Measurements from ENCODE around the gene SDF2.

The SDF2 gene, protein sequence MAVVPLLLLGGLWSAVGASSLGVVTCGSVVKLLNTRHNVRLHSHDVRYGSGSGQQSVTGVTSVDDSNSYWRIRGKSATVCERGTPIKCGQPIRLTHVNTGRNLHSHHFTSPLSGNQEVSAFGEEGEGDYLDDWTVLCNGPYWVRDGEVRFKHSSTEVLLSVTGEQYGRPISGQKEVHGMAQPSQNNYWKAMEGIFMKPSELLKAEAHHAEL

DNA sequence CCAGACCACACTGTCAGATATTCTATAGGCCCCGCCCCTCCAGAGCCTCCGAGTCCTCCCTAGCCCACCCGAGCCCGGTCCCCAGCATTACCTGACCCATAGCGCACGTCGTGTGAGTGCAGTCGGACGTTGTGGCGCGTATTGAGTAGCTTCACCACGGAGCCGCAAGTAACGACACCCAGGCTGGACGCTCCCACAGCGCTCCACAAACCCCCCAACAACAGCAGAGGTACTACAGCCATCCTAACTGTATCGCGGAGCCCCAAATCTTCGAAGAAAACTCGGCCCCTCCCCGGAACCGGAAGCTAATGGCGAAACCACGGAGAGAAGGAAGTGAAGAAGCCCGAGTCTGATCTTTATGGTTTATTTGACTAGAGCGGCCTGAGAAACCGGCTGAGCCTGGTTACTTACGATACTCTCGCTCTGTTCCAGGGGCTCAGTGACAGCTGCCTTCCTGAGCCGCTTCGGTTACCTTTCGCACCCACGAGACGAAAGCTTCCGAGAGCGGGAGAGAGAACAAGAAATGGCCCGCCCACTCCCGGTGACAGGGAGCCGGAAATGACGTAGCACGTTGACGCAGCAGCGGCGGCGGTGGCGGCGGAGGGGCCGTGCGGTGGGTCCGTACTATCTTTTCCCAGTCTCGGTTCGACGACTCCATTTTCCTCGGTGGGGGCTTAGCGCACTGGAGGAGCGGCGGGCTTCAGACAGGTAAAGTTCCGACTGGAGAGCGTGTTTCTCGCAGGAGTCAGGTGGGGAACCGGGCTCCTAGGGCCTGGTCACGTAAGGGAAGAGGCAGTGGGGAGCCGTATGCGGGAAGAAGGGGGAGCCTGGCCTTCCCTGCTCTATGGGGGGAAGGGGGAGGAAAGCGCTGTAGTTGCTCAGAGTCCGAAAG lies at the start of gene SDF2, which contains the start of gene SUPT6H:
TSS of gene SDF2 (minus strand) at position 272 of the 892 bp plus-strand sequence. CDS start at position 242, 30 bp downstream.
TSS of gene SUPT6H (plus strand) at position 571 of the 892 bp plus-strand sequence. CDS start 11,197 bp downstream, outside the sequence.
- DNase-seq = peak; percentile 70

- DNase-seq = peak; percentile 96
These were observed 49.4 kb upstream of the SDF2 start for GRCh38 chr17:28710861-28711722.

DNA sequence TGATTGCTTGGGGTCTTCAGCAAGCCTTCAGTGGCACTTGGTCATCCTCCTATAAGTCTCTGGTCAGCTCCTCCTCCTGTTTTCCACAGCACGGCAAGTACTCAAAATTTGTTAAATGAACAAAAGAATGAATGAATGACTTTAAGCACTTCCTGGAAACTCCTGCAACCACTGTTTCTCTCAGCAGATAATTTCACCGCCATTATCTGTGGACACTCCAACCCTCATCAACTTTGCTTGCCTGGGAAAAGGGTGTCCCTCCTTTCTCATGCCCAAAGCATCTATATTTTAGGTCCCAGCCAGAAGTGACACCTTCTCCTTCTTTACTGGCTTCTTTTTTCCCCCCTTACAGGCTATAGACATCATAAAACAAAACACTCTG lies 45.6 kb upstream of the SDF2 start:
- DNase-seq = no peak

GRCh38 chr17:28706471-28707338 lies 45.0 kb upstream of the SDF2 start:
- no peak for DNase-seq

DNA sequence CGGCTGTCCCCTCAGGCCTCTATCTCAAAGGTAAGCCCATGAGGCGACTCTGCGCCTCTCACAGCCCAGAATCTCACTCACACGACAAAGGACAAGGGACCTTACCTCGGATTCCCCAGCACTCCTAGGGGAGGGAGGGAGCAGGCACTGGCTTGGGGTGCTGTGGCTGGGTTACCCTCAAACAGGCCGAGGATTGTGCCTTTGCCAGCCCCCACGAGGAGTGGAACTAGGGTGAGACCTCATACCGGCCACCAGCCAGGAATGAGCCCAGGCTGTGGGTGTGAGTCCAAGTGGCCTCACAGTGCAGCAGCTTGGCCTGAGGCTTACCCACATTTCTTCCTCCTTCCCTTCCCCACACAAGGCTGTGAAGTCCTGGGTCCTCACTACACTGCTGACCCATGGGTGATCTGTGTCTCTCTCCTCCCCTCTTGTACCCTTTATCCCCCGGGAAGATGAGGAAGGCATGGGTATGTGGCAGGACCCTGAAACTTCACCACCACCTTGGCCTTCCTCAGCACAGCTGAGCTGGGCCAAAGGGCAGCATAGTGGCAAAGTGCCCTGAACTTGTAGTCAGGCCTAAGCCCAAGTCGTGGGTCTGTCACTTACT lies 44.1 kb upstream of the SDF2 start:
- no peak for DNase-seq

- no peak for DNase-seq
These were observed 43.5 kb upstream of the SDF2 start for GRCh38 chr17:28705074-28705659.

DNA sequence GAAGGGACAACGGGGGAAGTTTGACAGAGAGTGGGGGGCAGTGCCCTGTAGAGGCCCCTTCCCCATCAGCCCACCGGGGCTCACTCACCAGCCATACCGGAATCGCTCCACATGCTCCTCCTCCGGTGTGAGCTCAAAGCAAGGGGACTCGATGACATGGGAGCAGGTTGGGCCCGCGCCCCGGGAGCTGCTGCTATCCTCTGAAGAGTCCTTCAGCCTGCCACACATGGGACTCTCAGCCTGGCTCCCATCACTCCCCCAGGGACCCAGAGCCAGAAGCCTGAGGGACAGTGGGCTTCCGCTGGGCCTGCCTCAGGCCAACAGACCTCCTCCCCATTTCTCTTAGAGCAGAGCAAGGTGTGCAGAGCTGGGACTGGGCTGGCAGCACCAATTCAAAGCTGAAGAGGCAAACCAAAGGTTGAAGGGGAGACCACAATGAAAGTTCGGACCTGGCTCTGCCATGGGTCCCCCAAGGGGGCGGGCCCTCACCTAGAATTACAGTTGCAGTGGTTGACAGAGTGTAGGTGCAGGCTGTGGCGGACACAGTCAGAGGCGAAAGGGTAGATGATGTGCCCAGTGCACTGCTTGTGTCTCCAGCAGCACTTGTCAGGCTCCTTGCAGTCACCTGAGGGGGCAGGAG lies 42.6 kb upstream of the SDF2 start:
- no peak for DNase-seq

DNA sequence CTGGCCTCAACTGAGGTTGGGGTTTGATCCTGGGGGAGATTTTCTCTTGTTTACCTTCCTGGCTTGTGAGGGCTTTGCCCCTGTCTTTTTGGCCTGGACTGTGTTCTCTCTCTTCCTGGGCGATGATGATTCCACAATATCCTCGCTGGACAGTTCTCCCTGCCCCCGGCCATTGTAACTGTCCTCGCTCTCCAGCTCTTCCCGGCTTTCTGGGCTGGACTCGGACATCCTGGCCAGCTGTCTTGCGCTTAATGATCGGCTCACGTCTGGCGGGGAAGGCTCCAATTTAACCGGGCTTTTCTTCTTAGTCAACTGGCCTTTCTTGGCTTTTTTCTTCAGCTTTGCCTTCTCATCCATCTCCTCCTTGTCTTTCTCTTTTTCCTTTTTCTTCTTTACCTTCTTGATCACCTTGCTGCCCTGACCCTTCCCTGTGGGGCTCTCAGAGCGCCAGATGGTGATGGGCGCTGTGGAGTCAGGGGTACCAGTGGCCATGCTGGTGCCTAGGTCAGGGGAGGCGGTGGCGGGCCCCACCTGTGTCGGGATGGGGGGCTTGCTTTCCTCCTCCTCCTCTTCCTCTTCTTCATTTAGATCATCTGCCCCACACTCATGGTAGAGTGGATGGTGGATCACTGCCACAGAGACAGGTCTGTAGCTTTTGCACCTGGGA lies 42.0 kb upstream of the SDF2 start:
- no peak for DNase-seq

DNA sequence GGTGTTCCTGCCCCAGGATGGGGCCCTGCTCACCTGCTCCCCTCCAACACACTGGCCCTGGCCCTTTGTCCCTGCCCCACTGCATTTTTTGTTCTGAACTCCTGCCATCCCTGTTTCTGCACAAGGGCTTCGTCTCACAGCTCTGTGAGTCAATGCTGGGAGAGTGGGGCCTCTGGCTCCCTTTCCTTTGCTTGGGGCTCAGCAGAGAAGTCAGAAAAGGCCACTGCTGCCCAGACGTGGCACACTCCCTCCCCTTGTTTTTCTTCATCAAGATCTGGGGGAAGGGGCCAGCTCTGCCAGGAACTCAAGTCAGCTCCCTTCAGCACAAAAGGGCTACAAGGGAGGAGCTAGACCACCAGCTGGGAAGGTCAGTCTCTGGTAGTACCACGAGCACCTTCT lies 41.0 kb upstream of the SDF2 start:
- DNase-seq = no peak

DNA sequence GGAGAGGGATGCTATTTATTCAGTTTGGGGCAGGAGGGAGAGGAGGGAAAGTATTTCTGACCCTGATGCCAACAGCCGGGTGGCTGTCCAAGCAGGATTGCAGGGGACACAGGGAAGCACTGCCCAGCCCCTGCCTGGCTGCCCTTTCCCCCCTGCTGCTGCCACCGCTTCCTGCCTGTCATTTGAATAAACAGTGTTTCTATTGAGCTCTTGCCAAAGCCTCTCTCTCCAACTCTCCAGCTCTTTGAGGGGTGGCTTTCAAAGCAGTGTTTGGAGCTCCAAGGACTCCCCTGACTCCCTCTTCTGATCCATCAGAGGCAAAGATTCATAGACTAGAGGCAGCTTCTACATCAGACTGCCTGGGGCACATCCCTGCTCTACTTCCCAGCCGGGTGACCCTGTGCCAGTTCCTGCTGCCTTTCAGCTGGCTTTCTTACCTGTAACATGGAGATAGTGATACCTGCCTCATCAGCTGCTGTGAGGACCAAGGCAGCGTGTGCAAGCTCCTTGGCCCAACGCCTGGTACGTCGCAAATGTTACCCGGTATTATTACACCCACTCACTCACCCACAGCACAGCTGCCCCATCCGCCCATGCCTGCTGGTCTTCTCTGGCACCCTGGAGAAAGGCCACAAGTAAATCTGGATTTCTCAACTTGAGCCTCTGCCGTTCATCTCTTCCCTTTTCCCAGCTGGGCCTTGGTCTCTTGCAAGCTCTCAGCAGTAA lies 40.5 kb upstream of the SDF2 start:
- peak; percentile 78 for DNase-seq

GRCh38 chr17:28700830-28701492 lies 39.3 kb upstream of the SDF2 start:
- no peak for DNase-seq

- DNase-seq = no peak
These were observed 38.6 kb upstream of the SDF2 start for GRCh38 chr17:28700278-28700677.

DNA sequence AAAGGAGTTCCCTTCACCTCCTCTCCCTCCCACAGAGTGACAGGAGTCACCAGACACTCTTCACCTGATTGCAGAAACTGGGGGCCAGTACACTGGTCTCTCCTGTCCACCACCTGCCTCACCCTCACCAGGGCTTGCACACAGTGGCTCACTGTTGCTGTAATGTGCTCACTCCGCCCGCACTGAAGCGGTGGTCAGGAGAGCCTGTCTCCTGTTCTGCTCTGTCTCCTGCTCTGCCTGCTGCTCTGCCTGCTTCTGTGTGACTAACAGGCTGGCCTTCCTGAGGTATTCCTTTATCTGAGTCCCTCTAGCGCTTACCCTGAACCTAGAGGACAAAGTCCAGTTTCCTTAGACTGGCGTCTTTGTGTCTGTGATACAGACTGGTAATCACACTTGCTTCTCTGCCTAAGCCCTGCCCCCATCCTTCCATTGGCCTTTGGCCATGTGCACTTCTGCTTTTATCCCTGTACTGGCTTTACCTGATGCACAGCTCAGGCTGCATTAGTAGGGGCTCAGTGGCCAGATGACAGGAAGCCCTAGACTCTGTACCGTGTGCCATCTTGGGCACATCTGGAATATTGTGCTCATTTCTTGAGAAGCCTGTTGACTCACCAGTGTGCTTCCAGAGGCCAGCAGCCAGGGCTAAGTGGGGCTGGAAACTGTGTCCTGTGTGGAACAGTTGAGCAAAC lies 36.7 kb upstream of the SDF2 start:
- DNase-seq = no peak

DNA sequence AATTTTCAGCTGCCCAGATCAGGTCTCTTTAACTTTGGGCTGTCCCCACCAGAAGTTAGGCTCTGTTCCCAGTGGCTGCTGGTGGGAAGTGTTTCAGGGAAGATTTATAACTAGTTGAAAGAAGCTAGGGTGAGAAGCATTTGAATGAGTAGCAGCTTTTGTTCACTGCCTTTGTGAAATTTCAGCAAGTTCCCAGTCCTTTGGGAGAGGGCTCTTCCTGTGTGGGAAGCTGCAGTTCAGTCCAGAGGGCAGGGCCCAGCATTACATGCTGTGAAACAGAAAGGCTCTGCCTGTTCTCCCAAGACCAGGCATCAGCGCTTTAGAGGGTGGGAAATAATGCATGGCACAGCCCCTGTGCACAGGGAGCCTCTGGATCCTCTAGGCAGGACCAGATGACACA lies 32.2 kb upstream of the SDF2 start:
- no peak for DNase-seq

GRCh38 chr17:28689011-28689410 lies 27.3 kb upstream of the SDF2 start:
- no peak for DNase-seq

DNA sequence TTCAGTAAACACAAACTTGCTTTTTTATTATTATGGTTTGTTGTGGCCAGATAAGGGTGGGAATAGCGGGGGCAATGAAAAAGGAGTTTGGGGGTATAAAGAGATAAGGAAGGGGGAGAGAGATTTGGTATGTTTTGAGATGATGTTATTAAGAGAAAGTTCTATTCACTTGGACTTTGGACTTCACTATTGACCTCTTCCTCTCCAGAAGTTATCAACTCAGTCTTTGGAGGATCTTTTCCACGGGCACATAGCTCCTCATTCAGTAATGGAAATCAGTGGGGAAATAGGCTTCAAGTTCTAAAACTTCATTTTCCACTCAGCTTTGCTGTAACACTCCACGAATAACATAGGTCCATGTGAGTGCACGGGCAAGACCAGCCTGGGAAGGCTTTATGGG lies 26.8 kb upstream of the SDF2 start:
- no peak for DNase-seq

- no peak for DNase-seq
These were observed 24.6 kb upstream of the SDF2 start for GRCh38 chr17:28686296-28686695.

DNA sequence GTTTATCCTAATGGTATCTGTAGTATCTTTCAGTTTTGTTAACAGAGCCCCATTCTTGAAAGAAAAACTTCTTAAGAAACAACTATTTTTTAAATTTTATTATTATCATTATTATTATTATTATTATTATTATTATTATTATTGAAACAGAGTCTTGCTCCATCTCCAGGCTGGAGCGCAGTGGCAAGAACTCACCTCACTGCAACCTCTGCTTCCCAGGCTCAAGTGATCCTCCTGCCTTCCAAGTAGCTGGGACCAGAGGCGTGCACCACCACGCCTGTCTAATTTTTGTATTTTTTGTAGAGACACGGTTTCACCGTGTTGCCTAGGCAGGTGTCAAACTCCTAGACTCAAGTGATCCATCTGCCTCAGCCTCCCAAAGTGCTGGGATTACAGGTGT lies 23.7 kb upstream of the SDF2 start:
- no peak for DNase-seq

Measured in DMS153 (cell line).